Fibroblast of lung (primary cell): Measurements from ENCODE around the gene UBTD1. TPM values are rescaled to one million over a fixed set of nuclear protein-coding genes. Genes with fewer than 3 reads are reported as not detected.

Experiments used
- DNase-seq, 2 donors: peaks; one replicate each; pipeline versions ENCODE4 v3.0.0 to v3.0.0-alpha.2; 2010; ENCODE audit warnings: low read depth in 2 of 2
- H2AFZ ChIP-seq: 2 replicates; pipeline ENCODE4 v1.5.1; 2012; ENCODE audit warnings: low read length, control low read depth, inconsistent platforms
- H3K27ac ChIP-seq: 2 replicates; pipeline ENCODE4 v1.5.1; 2011; ENCODE audit warnings: low read length, control low read depth; ENCODE audit not compliant: insufficient read depth
- H3K27me3 ChIP-seq: 2 replicates; pipeline ENCODE4 v1.5.1; 2011; ENCODE audit warnings: mild to moderate bottlenecking, low read length; ENCODE audit not compliant: control insufficient read depth, insufficient read depth
- H3K36me3 ChIP-seq: 2 replicates; pipeline ENCODE4 v1.5.1; 2011; ENCODE audit warnings: low read length; ENCODE audit not compliant: control insufficient read depth, insufficient read depth
- H3K4me1 ChIP-seq: 2 replicates; pipeline ENCODE4 v1.5.1; 2011; ENCODE audit warnings: low read length; ENCODE audit not compliant: control insufficient read depth, insufficient read depth; ENCODE audit errors: extremely low read depth
- H3K4me2 ChIP-seq: 2 replicates; pipeline ENCODE4 v1.5.1; 2011; ENCODE audit warnings: low read length, control low read depth; ENCODE audit not compliant: insufficient read depth; ENCODE audit errors: extremely low read depth
- H3K4me3 ChIP-seq, 4 experiments: fragments of 200-600 bp in 1 of 4; sonication (generic) in 1 of 4; replicated peaks in 1 of 4; 2 replicates each; pipeline ENCODE4 v1.5.1; 2011 to 2016; ENCODE audit warnings: low read length in 4 of 4, low read depth in 3 of 4, mild to moderate bottlenecking in 3 of 4, control low read depth in 2 of 4, inconsistent platforms in 1 of 4, mixed read lengths in 1 of 4; ENCODE audit not compliant: insufficient read depth in 1 of 4; ENCODE audit errors: control extremely low read depth in 1 of 4
- H3K79me2 ChIP-seq: 2 replicates; pipeline ENCODE4 v1.5.1; 2012; ENCODE audit warnings: mild to moderate bottlenecking, low read length, inconsistent platforms; ENCODE audit not compliant: control insufficient read depth, insufficient read depth
- H3K9ac ChIP-seq: 2 replicates; pipeline ENCODE4 v1.5.1; 2011; ENCODE audit warnings: mild to moderate bottlenecking, low read length, control low read depth; ENCODE audit not compliant: insufficient read depth
- H3K9me3 ChIP-seq: 2 replicates; pipeline ENCODE4 v1.5.1; 2012; ENCODE audit warnings: low read depth, low read length; ENCODE audit not compliant: control insufficient read depth, insufficient read depth
- H4K20me1 ChIP-seq: 2 replicates; pipeline ENCODE4 v1.5.1; 2011; ENCODE audit warnings: low read length; ENCODE audit not compliant: control insufficient read depth, insufficient read depth; ENCODE audit errors: extremely low read depth
- CTCF ChIP-seq, 2 donors: IDR thresholded peaks in 1 of 2; conservative IDR thresholded peaks in 1 of 2; 1 replicate in 1 of 2; 2 replicates in 1 of 2; pipeline ENCODE4 v1.5.1; 2011 to 2012; ENCODE audit warnings: low read length in 2 of 2, control low read depth in 1 of 2, inconsistent platforms in 1 of 2, low read depth in 1 of 2, mild to moderate bottlenecking in 1 of 2
- EZH2 ChIP-seq: IDR thresholded peaks from 2 replicates; pipeline ENCODE4 v1.5.1; 2012; ENCODE audit warnings: low read length, control low read depth, mild to moderate bottlenecking; ENCODE audit errors: missing control alignments
- polyA plus RNA-seq, 2 donors: library from polyadenylated mRNA; depleted of rRNA in 1 of 2; stranded (reverse) in 1 of 2; unstranded in 1 of 2; fragments of >200 nt; gene quantifications; 2 replicates each; pipeline ENCODE4 v1.2.1, GENCODE V29; 2011 to 2012; ENCODE audit warnings: missing spikeins in 1 of 2
- total RNA-seq: library from RNA; depleted of rRNA; stranded (reverse); fragments of >200 nt; gene quantifications from 2 replicates; pipeline ENCODE4 v1.2.1, GENCODE V29; 2014

The UBTD1 gene
- total and polyA plus RNA-seq, 2 donors (not counting 1 experiment from before 2014, with no cell fraction given): 10.7 to 22.0 TPM

GRCh38 chr10:97599272-97599619, 100.5 kb downstream of the UBTD1 start:
- Histone ChIP-seq H3K27ac (no peak overlapping the region), H3K9me3 (no peaks in the 10 kb centered on the region), H3K4me3 (no peak overlapping the region), H3K9ac (no peak overlapping the region), H2AFZ (no peak overlapping the region), H3K27me3 (no peaks in the 10 kb centered on the region), H3K4me1 (peaks cover 11% of the 10 kb centered on the region), H3K79me2 (no peaks in the 10 kb centered on the region), H3K36me3 (no peaks in the 10 kb centered on the region), H4K20me1 (no peaks in the 10 kb centered on the region), H3K4me2 (no peak overlapping the region)
- no peak for DNase-seq
- TF ChIP-seq CTCF (conservative IDR thresholded peaks at IDR 0.05 in 1 of 2, IDR thresholded peaks at IDR 0.05 in 1 of 2; ENCODE audit: low read depth in 1 of 2, low read length in 2 of 2) (no peak), EZH2 (no peak)

GRCh38 chr10:97600616-97601015, 101.9 kb downstream of the UBTD1 start:
- Histone ChIP-seq H3K27ac (no peak overlapping the region), H4K20me1 (no peaks in the 10 kb centered on the region), H3K9ac (no peak overlapping the region), H2AFZ (no peak overlapping the region), H3K79me2 (no peaks in the 10 kb centered on the region), H3K27me3 (no peaks in the 10 kb centered on the region), H3K4me2 (no peak overlapping the region), H3K4me3 (no peak overlapping the region), H3K36me3 (no peaks in the 10 kb centered on the region), H3K4me1 (peaks cover 10% of the 10 kb centered on the region), H3K9me3 (no peaks in the 10 kb centered on the region)
- TF ChIP-seq CTCF (conservative IDR thresholded peaks at IDR 0.05 in 1 of 2, IDR thresholded peaks at IDR 0.05 in 1 of 2; ENCODE audit: low read depth in 1 of 2, low read length in 2 of 2) (no peak), EZH2 (no peak)
- no peak for DNase-seq

GRCh38 chr10:97601268-97602215, 102.8 kb downstream of the UBTD1 start:
- DNase-seq: no peak
- TF ChIP-seq EZH2 (no peak), CTCF (conservative IDR thresholded peaks at IDR 0.05 in 1 of 2, IDR thresholded peaks at IDR 0.05 in 1 of 2; ENCODE audit: low read depth in 1 of 2, low read length in 2 of 2) (no peak)
- no peaks in the 10 kb centered on the region for H3K27me3 ChIP-seq
- no peaks in the 10 kb centered on the region for H3K9me3 ChIP-seq
- no peak overlapping the region for H3K4me2 ChIP-seq
- no peaks in the 10 kb centered on the region for H3K36me3 ChIP-seq
- H3K79me2 ChIP-seq: no peaks in the 10 kb centered on the region
- H3K4me3 ChIP-seq: no peak overlapping the region
- peaks cover under 1% of the 10 kb centered on the region for H3K4me1 ChIP-seq
- H4K20me1 ChIP-seq: no peaks in the 10 kb centered on the region
- no peak overlapping the region for H3K9ac ChIP-seq
- H2AFZ ChIP-seq: no peak overlapping the region
- H3K27ac ChIP-seq: no peak overlapping the region
